C4-2B (cell line): ENCODE results near the gene EDIL3.

Source experiments
- CTCF ChIP-seq: fragments of 450-650 bp; conservative IDR thresholded peaks from 2 replicates; pipeline ENCODE4 v1.5.1; 2017; ENCODE audit warnings: mild to moderate bottlenecking
- ZFX ChIP-seq: fragments of 450-650 bp; IDR thresholded peaks from 2 replicates; pipeline ENCODE4 v1.6.1; 2017

DNA sequence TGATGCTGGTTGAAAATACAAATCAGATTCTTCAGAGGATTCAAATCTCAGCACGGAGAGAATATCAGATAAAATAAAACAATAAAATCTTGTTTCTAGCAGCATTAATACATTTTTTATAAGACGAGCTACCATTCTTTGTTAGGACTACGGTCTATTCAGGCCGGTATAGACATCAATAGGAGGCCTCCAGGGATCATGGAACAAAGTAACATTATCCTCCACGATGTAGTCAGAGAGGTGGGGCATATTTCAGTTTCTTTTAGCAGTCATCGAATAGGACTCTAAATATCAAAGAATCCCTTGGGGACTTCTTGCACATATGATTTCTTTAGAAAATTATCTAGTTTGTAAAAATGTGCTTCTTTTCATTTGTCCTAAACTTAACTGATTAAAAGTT is 438.2 kb downstream of the EDIL3 start:
- no peak for TF ChIP-seq CTCF
- TF ChIP-seq ZFX: no peak
